Gastroesophageal sphincter (tissue), 4 donors: ENCODE measurements around the gene MAP4K1. TPM values are rescaled to one million over a fixed set of nuclear protein-coding genes. Genes with fewer than 3 reads are reported as not detected.

ENCODE experiments used
- ATAC-seq: fragments of 150-250 bp; one replicate; pipeline ENCODE4 v1.9.1; 2016; ENCODE audit warnings: mild to moderate bottlenecking, moderate library complexity
- H3K27ac ChIP-seq, 4 donors: fragments of 200-600 bp; sonication (generic) in 3 of 4; 1 replicate in 3 of 4; 2 replicates in 1 of 4; pipeline ENCODE4 v1.5.1; 2016 to 2019
- H3K27me3 ChIP-seq: fragments of 200-600 bp; sonication (generic); one replicate; pipeline ENCODE4 v1.5.1; 2019
- H3K36me3 ChIP-seq, 2 donors: fragments of 200-600 bp; sonication (generic); one replicate each; pipeline ENCODE4 v1.5.1; 2019; ENCODE audit warnings: control low read depth in 1 of 2
- H3K4me1 ChIP-seq, 3 donors: fragments of 200-600 bp; sonication (generic); 1 replicate in 2 of 3; 2 replicates in 1 of 3; pipeline ENCODE4 v1.5.1; 2016 to 2019; ENCODE audit warnings: control low read depth in 2 of 3
- H3K4me3 ChIP-seq, 2 donors: fragments of 200-600 bp; sonication (generic); one replicate each; pipeline ENCODE4 v1.5.1; 2019; ENCODE audit warnings: mild to moderate bottlenecking in 1 of 2, moderate library complexity in 1 of 2
- H3K9me3 ChIP-seq, 3 donors: fragments of 200-600 bp; sonication (generic); one replicate each; pipeline ENCODE4 v1.5.1; 2017 to 2019; ENCODE audit warnings: control low read depth in 2 of 3
- EP300 ChIP-seq: sonication (generic); formaldehyde crosslinking; IDR thresholded peaks from one replicate; pipeline ENCODE4 v1.6.1; 2017; ENCODE audit warnings: antibody characterized with exemption, mild to moderate bottlenecking
- POLR2A ChIP-seq, 2 donors: fragments of 450-650 bp; IDR thresholded peaks; one replicate each; pipeline ENCODE4 v1.6.1; 2017; ENCODE audit warnings: antibody characterized with exemption in 2 of 2, mild to moderate bottlenecking in 2 of 2, moderate library complexity in 1 of 2
- POLR2AphosphoS5 ChIP-seq: sonication (generic); formaldehyde crosslinking; IDR thresholded peaks from one replicate; pipeline ENCODE4 v1.6.1; 2017; ENCODE audit warnings: antibody characterized with exemption
- WGBS, 2 donors: methylation state at CpG; one replicate each; pipeline ENCODE4 v1.1.5; 2018; ENCODE audit warnings: low coverage in 1 of 2; 5-methylcytosine and 5-hydroxymethylcytosine counted together
- total RNA-seq, 4 donors: library from RNA; depleted of rRNA; stranded (reverse); fragments of >200 nt; gene quantifications; one replicate each; pipeline ENCODE4 v1.1.0, GENCODE V29; 2016
- TF ChIP-seq, protein P1 (sequence below), 4 experiments: fragments of 200-600 bp in 2 of 4; fragments of 450-650 bp in 2 of 4; sonication (generic) in 1 of 4; IDR thresholded peaks; one replicate each; pipeline ENCODE4 v1.5.1; 2017 to 2019; ENCODE audit warnings: antibody characterized with exemption in 4 of 4, mild to moderate bottlenecking in 2 of 4, moderate library complexity in 2 of 4

The MAP4K1 gene
- total RNA-seq, 4 donors from 2014 or later = 0.62 to 16.1 (median 3.1) TPM

DNA sequence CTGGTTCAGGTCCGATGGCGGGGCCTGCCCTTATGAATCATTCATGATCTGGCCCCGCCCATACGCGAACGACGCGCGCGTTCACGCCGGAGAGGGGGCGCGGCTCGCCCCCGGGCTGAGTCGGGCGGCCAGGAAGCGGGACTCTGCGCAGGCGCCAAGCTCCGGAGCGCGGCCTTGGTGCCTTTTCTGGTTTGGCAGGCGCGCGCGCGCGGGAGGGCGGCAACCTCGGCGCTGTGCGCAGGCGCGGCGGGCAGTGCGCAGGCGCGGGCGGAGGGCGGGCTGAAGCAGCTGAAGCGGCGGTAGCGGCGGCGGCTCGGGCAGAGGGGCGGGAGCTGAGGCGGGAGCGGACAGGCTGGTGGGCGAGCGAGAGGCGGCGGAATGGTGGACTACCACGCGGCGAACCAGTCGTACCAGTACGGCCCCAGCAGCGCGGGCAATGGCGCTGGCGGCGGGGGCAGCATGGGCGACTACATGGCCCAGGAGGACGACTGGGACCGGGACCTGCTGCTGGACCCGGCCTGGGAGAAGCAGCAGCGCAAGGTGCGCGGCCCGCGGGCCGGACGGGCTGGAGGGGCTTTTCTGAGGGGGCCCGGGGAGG is 29.7 kb upstream of the MAP4K1 start, which contains the start of gene ACTN4:
Gene ACTN4 (plus strand): TSS at position 282 of the 598 bp plus-strand sequence. CDS start 97 bp downstream, at position 379.
- peak within 1 kb of the TSS; percentile 97 to 99 for H3K4me3 ChIP-seq
- peak; percentile 93 for ATAC-seq
- peaks cover 5 to 46% (median 14%) of the 10 kb centered on the region in 3 donors for H3K4me1 ChIP-seq
- TF ChIP-seq, protein P1, sequence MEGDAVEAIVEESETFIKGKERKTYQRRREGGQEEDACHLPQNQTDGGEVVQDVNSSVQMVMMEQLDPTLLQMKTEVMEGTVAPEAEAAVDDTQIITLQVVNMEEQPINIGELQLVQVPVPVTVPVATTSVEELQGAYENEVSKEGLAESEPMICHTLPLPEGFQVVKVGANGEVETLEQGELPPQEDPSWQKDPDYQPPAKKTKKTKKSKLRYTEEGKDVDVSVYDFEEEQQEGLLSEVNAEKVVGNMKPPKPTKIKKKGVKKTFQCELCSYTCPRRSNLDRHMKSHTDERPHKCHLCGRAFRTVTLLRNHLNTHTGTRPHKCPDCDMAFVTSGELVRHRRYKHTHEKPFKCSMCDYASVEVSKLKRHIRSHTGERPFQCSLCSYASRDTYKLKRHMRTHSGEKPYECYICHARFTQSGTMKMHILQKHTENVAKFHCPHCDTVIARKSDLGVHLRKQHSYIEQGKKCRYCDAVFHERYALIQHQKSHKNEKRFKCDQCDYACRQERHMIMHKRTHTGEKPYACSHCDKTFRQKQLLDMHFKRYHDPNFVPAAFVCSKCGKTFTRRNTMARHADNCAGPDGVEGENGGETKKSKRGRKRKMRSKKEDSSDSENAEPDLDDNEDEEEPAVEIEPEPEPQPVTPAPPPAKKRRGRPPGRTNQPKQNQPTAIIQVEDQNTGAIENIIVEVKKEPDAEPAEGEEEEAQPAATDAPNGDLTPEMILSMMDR (IDR thresholded peaks at IDR 0.05) = peak in 1 of 4 experiments; percentile 12
- TF ChIP-seq POLR2A (IDR thresholded peaks at IDR 0.05) = peak; percentile 99 to 100
- no peak for TF ChIP-seq EP300
- TF ChIP-seq POLR2AphosphoS5 = peak; percentile 100
- no peaks in the 10 kb centered on the region for H3K9me3 ChIP-seq
- H3K27me3 ChIP-seq = no peaks in the 10 kb centered on the region
- H3K27ac ChIP-seq = peak within 1 kb of the TSS; percentile 95 to 97 (median 96)
- 0 to 3% methylated on average over 6 to 8 of the region's 77 CpGs for WGBS, 2 donors
- no peaks in the 10 kb centered on the region for H3K36me3 ChIP-seq

DNA sequence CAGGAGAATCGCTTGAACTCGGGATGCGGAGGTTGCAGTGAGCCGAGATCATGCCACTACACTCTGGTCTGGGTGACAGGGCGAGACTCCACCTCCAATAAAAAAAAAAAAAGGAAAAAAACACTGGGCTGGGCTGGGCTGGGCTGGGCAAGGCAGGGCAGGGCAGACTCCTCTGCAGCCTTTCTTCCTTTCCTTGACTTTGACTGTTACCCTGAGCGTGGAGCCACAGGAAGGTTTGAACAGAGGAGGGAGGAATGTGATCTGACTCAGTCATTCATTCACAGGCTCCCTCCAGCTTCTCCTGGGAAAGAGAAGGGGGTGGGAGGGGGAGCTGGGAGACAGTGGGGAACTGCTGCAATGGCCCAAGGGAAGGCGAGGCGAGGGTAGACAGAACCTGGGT is 27.0 kb upstream of the MAP4K1 start:
- TF ChIP-seq, protein P1 (IDR thresholded peaks at IDR 0.05) = no peak
- TF ChIP-seq EP300 (no peak), POLR2AphosphoS5 (no peak), POLR2A (IDR thresholded peaks at IDR 0.05) (no peak)
- H3K27ac ChIP-seq = no peak overlapping the region
- peaks cover 0 to under 1% of the 10 kb centered on the region in 2 donors for H3K36me3 ChIP-seq
- no peak overlapping the region for H3K4me3 ChIP-seq
- WGBS, 2 donors = 89 to 90% methylated on average over 2 to 7 of the region's 8 CpGs
- no peaks in the 10 kb centered on the region for H3K27me3 ChIP-seq
- no peak for ATAC-seq
- H3K4me1 ChIP-seq = peaks cover 0 to 19% (median 0%) of the 10 kb centered on the region in 3 donors
- no peaks in the 10 kb centered on the region for H3K9me3 ChIP-seq

DNA sequence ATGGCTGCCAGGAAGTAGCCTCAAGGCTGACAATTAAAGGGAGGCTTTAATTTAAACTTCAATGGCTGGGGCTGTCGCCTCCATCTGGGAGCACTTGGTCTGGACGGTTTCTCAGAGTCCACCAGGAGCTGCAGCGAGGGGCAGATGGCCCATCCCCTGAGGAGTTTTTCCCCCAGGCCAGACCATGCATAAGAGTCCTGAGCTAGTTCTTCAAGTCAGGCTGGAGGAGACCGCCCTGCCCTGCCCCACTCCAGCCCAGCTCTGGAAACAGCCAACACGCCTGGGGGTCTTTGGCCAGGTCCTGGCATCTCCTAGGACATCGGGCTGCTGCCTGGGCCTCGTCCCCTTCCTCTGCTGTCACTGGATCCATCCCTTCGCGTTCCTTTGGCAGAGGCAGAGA is 24.4 kb upstream of the MAP4K1 start:
- no peak overlapping the region for H3K27ac ChIP-seq
- H3K27me3 ChIP-seq = no peaks in the 10 kb centered on the region
- H3K4me1 ChIP-seq = peaks cover 0 to 10% (median 0%) of the 10 kb centered on the region in 3 donors
- TF ChIP-seq POLR2AphosphoS5 = no peak
- TF ChIP-seq, protein P1 (IDR thresholded peaks at IDR 0.05) = no peak
- no peak for TF ChIP-seq EP300
- TF ChIP-seq POLR2A (IDR thresholded peaks at IDR 0.05) = no peak
- WGBS, 2 donors = 91 to 97% methylated on average over 5 to 7 of the region's 9 CpGs
- ATAC-seq = no peak
- H3K4me3 ChIP-seq = no peak overlapping the region
- H3K36me3 ChIP-seq = peaks cover 0 to 17% of the 10 kb centered on the region in 2 donors
- H3K9me3 ChIP-seq = no peaks in the 10 kb centered on the region

DNA sequence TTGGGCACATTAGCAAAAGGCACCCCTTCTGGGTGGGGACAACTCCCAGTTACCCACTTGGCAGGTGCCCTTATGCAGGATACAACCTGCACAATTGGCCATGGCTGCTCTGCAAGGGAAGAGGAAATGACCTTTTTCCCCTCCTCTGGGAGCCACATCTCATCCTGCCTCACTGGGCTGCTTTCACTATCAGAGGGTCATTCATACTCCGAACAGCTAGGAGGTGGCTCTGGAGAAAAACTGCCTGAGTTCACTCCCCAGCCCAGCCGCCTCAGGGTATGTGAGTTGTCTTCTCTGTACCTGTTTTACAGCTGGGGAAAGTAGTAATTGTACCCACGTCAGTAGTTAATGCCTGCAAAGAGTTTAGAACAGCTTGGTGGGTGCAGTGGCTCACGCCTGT is 22.6 kb upstream of the MAP4K1 start:
- TF ChIP-seq EP300 = no peak
- TF ChIP-seq, protein P1 (IDR thresholded peaks at IDR 0.05) = peak in 1 of 4 experiments; percentile 2
- WGBS, 2 donors = no CpG with 5 or more reads among the region's 4 CpGs
- Histone ChIP-seq H3K4me3 (no peak overlapping the region), H3K27ac (peak overlapping the region in 3 of 4 donors; percentile 26 to 68 (median 49)), H3K4me1 (peaks cover 0 to 13% (median 0%) of the 10 kb centered on the region in 3 donors), H3K27me3 (no peaks in the 10 kb centered on the region), H3K36me3 (peaks cover 0 to 35% of the 10 kb centered on the region in 2 donors), H3K9me3 (no peaks in the 10 kb centered on the region)
- ATAC-seq = peak; percentile 43

DNA sequence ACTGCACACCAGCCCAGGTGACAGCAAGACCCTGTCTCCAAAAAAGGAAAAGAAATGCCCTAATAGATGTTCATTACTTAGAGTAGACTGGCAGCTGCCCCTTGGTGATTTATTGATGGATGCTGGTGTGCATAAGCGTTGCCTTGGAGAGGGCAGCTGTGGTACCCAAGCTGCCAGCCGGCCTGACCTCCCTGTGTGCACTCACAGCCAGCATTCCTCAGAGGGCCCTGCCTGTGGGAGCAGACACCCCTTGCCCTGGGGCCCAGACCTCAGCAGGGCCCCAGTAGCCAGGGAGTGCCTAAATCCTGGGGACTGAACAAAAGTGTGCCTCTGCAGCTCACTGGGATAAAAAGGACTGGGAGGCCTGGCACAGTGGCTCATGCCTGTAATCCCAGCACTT is 21.9 kb upstream of the MAP4K1 start:
- TF ChIP-seq EP300 (no peak), POLR2A (IDR thresholded peaks at IDR 0.05) (no peak), POLR2AphosphoS5 (no peak)
- TF ChIP-seq, protein P1 (IDR thresholded peaks at IDR 0.05) = no peak
- Histone ChIP-seq H3K27ac (peak overlapping the region in 3 of 4 donors; percentile 36 to 49 (median 41)), H3K36me3 (peaks cover 0 to 42% of the 10 kb centered on the region in 2 donors), H3K4me3 (no peak overlapping the region), H3K27me3 (no peaks in the 10 kb centered on the region), H3K9me3 (no peaks in the 10 kb centered on the region), H3K4me1 (peaks cover 0 to 18% (median 0%) of the 10 kb centered on the region in 3 donors)
- ATAC-seq = no peak
- WGBS, 2 donors = 33% methylated on average over 1 of the region's 2 CpGs; no CpG with 5 or more reads in 1 of the 2 donors
